GM18499 (cell line): ENCODE data around the gene ADIPOQ.
"Not testable (repeated sequence)": the region's sequence is repeated elsewhere in the genome, so short reads cannot be mapped to it uniquely, and the experiment has no call there.

Source experiments
- ATAC-seq: cut with Tn5 transposase; IDR thresholded peaks from one replicate; pipeline ENCODE4 v1.9.1; 2021; ENCODE audit warnings: moderate number of reproducible peaks; ENCODE audit not compliant: insufficient read depth, unreplicated experiment

The ADIPOQ gene

DNA sequence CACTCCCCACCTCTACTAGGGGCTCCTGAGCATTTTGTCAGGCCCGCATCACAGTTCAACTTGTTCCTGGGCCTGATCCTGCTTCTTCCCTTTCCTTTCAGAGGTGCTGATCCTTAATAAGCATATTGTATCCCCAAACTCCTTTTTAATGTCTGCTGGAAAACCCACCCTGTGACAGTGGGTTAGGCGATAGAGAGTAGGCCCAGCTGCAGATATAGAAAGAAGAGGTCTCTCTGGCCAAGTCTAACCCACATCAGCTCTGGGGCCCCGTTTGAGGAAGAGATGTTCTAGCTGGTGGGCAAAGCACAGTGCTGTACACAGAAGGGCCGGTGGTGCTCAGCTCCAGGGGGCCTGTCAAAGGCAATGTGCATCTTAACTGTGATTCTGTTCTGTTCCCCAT is 53.5 kb downstream of the ADIPOQ start:
- ATAC-seq, result no peak

- ATAC-seq, result no peak
Observed at GRCh38 chr3:186896875-186897274, 54.4 kb downstream of the ADIPOQ start.

GRCh38 chr3:186901135-186901734 is 58.7 kb downstream of the ADIPOQ start:
- no peak for ATAC-seq

- no peak for ATAC-seq
Observed at GRCh38 chr3:186902154-186902553, 59.6 kb downstream of the ADIPOQ start.

- no peak for ATAC-seq
Observed at GRCh38 chr3:186902713-186903112, 60.2 kb downstream of the ADIPOQ start.

GRCh38 chr3:186903676-186904075 is 61.2 kb downstream of the ADIPOQ start:
- ATAC-seq, result not testable (repeated sequence)

GRCh38 chr3:186907075-186907474 is 64.6 kb downstream of the ADIPOQ start:
- ATAC-seq, result not testable (repeated sequence)
